SU-DHL-6 (cell line): ENCODE data around the gene PGC.

Experiments used
- H2AFZ ChIP-seq: fragments of 200-600 bp; sonication (generic); 2 replicates; pipeline ENCODE4 v1.6.1; 2014; ENCODE audit warnings: low read depth, mild to moderate bottlenecking, moderate library complexity, mixed read lengths, antibody characterized with exemption, low read length; ENCODE audit not compliant: severe bottlenecking
- H3F3A ChIP-seq: fragments of 200-600 bp; shearing (Covaris generic); 2 replicates; pipeline ENCODE4 v1.6.0; 2016; ENCODE audit warnings: antibody characterized with exemption, mild to moderate bottlenecking; ENCODE audit not compliant: insufficient read depth
- H3K27ac ChIP-seq: fragments of 200-600 bp; sonication (generic); 2 replicates; pipeline ENCODE4 v1.5.1; 2016; ENCODE audit warnings: low read depth, mild to moderate bottlenecking, low read length, moderate library complexity, mixed read lengths
- H3K27me3 ChIP-seq: fragments of 200-600 bp; sonication (generic), shearing (Covaris generic); 2 replicates; pipeline ENCODE4 v1.6.0; 2014; ENCODE audit warnings: mild to moderate bottlenecking, low read length
- H3K36me3 ChIP-seq: fragments of 200-600 bp; sonication (generic); 2 replicates; pipeline ENCODE4 v1.6.1; 2014; ENCODE audit warnings: mild to moderate bottlenecking, low read length, mixed read lengths
- H3K4me2 ChIP-seq: fragments of 300-600, 200-600 bp; shearing (Covaris generic), sonication (generic); 2 replicates; pipeline ENCODE4 v1.6.0; 2014; ENCODE audit warnings: low read length, low read depth, mild to moderate bottlenecking; ENCODE audit not compliant: poor library complexity, severe bottlenecking
- H3K4me3 ChIP-seq: fragments of 200-600 bp; sonication (generic); 2 replicates; pipeline ENCODE4 v1.5.1; 2014; ENCODE audit warnings: antibody characterized with exemption, low read length, mild to moderate bottlenecking, mixed read lengths; ENCODE audit not compliant: insufficient read depth, poor library complexity, severe bottlenecking
- H3K79me2 ChIP-seq: fragments of 200-600 bp; sonication (generic); 2 replicates; pipeline ENCODE4 v1.6.1; 2014; ENCODE audit warnings: mild to moderate bottlenecking, low read length, moderate library complexity; ENCODE audit not compliant: insufficient read depth
- H3K9ac ChIP-seq: fragments of 200-600 bp; sonication (generic); 2 replicates; pipeline ENCODE4 v1.7.0; 2014; ENCODE audit warnings: mild to moderate bottlenecking, low read length
- H3K9me2 ChIP-seq: fragments of 200-600 bp; sonication (generic); replicated peaks from 2 replicates; pipeline ENCODE4 v1.6.1; 2014; ENCODE audit warnings: low read length; ENCODE audit not compliant: insufficient read depth
- H3K9me3 ChIP-seq: fragments of 200-600 bp; sonication (generic); 2 replicates; pipeline ENCODE4 v1.6.1; 2014; ENCODE audit warnings: low read length, mixed read lengths; ENCODE audit not compliant: insufficient read depth
- H4K20me1 ChIP-seq: fragments of 200-600 bp; sonication (generic); 2 replicates; pipeline ENCODE4 v1.6.1; 2014; ENCODE audit warnings: low read depth, mild to moderate bottlenecking, antibody characterized with exemption, low read length, moderate library complexity, mixed read lengths
- EZH2phosphoT487 ChIP-seq: fragments of 200-600 bp; sonication (generic), shearing (Covaris generic); conservative IDR thresholded peaks from 2 replicates; pipeline ENCODE4 v1.6.1; 2018; ENCODE audit warnings: mild to moderate bottlenecking, antibody characterized with exemption, low read length, moderate library complexity, mixed read lengths
- TF ChIP-seq, protein P1 (sequence below): fragments of 200-600 bp; sonication (generic); IDR thresholded peaks from one replicate; pipeline ENCODE4 v1.5.1; 2017; ENCODE audit warnings: antibody characterized with exemption, mild to moderate bottlenecking, low read length, moderate library complexity; ENCODE audit not compliant: insufficient read depth, poor library complexity, severe bottlenecking

PGC gene

GRCh38 chr6:41781366-41781730, 34.2 kb upstream of the PGC start:
- Histone ChIP-seq H3F3A (peaks cover 18% of the 10 kb centered on the region), H3K4me2 (no peak overlapping the region), H3K27me3 (no peaks in the 10 kb centered on the region), H3K79me2 (no peaks in the 10 kb centered on the region), H3K9me2 (no peaks in the 10 kb centered on the region), H3K9me3 (no peaks in the 10 kb centered on the region), H2AFZ (no peak overlapping the region), H3K36me3 (no peaks in the 10 kb centered on the region), H3K4me3 (no peak overlapping the region), H3K9ac (no peak overlapping the region), H3K27ac (no peak overlapping the region), H4K20me1 (no peaks in the 10 kb centered on the region)
- TF ChIP-seq, protein P1, sequence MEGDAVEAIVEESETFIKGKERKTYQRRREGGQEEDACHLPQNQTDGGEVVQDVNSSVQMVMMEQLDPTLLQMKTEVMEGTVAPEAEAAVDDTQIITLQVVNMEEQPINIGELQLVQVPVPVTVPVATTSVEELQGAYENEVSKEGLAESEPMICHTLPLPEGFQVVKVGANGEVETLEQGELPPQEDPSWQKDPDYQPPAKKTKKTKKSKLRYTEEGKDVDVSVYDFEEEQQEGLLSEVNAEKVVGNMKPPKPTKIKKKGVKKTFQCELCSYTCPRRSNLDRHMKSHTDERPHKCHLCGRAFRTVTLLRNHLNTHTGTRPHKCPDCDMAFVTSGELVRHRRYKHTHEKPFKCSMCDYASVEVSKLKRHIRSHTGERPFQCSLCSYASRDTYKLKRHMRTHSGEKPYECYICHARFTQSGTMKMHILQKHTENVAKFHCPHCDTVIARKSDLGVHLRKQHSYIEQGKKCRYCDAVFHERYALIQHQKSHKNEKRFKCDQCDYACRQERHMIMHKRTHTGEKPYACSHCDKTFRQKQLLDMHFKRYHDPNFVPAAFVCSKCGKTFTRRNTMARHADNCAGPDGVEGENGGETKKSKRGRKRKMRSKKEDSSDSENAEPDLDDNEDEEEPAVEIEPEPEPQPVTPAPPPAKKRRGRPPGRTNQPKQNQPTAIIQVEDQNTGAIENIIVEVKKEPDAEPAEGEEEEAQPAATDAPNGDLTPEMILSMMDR: no peak
- TF ChIP-seq EZH2phosphoT487: no peak

- Histone ChIP-seq H3K36me3 (no peaks in the 10 kb centered on the region), H3K4me3 (peak within 1 kb of the TSS; percentile 80), H3K27ac (no peak within 1 kb of the TSS), H3F3A (peaks cover 18% of the 10 kb centered on the region), H2AFZ (peak within 1 kb of the TSS; percentile 99), H4K20me1 (no peaks in the 10 kb centered on the region), H3K9me3 (no peaks in the 10 kb centered on the region), H3K79me2 (no peaks in the 10 kb centered on the region), H3K27me3 (no peaks in the 10 kb centered on the region), H3K4me2 (peak within 1 kb of the TSS; percentile 90), H3K9me2 (no peaks in the 10 kb centered on the region), H3K9ac (peak within 1 kb of the TSS; percentile 68)
- TF ChIP-seq, protein P1: no peak
- no peak for TF ChIP-seq EZH2phosphoT487
Measured at GRCh38 chr6:41780551-41781365, 33.6 kb upstream of the PGC start, which contains the start of gene PRICKLE4. Gene PRICKLE4 (plus strand): TSS chr6:41780782. CDS start chr6:41783474, 2,692 bp downstream.

DNA sequence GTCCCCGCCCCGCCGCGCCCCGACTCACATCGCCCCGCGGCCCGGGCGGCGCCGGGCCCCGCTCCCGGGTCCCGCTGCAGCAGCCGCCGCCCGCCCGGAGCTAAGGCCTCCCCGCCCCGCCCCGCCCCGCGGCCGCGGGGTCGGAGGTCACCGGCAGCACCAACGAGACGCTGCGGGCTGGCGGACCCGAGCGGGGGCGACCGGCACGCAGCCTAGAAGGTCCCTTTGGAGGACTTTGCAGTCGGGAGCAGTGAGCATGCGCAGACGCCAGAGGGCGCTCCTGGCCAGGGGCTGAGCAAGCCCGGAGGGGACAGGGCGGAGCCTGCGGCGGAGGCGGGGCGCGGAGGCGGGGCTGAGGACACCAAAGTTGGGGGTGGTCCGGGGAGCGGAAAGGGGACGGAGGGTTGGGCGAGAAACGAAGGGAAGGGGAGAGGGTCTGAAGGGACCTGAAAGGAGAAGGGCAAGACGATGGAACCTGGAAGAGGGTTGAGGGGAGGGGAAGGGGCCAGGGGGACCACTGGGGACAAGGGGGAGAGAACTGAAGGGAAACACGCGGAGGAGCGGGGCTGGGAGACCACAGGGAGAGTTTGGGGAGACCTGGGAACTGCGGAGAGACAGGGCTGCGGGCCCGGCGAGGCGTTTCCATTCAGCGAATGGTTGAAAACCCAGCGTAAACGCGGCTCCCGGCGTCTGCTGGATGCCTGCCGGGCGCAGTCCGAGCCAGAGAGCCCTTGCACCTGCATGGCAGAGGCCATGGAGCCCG, 32.8 kb upstream of the PGC start, which contains the start of gene FRS3:
Gene FRS3, minus strand, starts transcription at position 113 of the 763 bp plus-strand sequence. CDS start 2,913 bp downstream, outside the sequence.
- TF ChIP-seq EZH2phosphoT487: no peak
- TF ChIP-seq, protein P1: peak; percentile 100
- no peaks in the 10 kb centered on the region for H3K36me3 ChIP-seq
- H3K9ac ChIP-seq: peak within 1 kb of the TSS; percentile 68
- no peaks in the 10 kb centered on the region for H3K27me3 ChIP-seq
- no peaks in the 10 kb centered on the region for H3K9me3 ChIP-seq
- H3F3A ChIP-seq: peaks cover 18% of the 10 kb centered on the region
- H3K4me2 ChIP-seq: peak within 1 kb of the TSS; percentile 90
- H4K20me1 ChIP-seq: no peaks in the 10 kb centered on the region
- H3K27ac ChIP-seq: no peak within 1 kb of the TSS
- H3K9me2 ChIP-seq: no peaks in the 10 kb centered on the region
- H2AFZ ChIP-seq: peak within 1 kb of the TSS; percentile 99
- no peaks in the 10 kb centered on the region for H3K79me2 ChIP-seq
- H3K4me3 ChIP-seq: peak within 1 kb of the TSS; percentile 80
